ENCODE data around the gene APBB3.

Gene APBB3

GRCh38 chr5:140551872-140552271 is 12.5 kb downstream of the APBB3 start:
- DNase-seq (ENCODE audit: low spot score), result no peak

- no peak for DNase-seq (ENCODE audit: low spot score)
Observed at GRCh38 chr5:140550147-140551079, 14.0 kb downstream of the APBB3 start.

- DNase-seq (ENCODE audit: low spot score), result peak; percentile 49
Observed at GRCh38 chr5:140549237-140550144, 14.9 kb downstream of the APBB3 start.

GRCh38 chr5:140548791-140549190 is 15.6 kb downstream of the APBB3 start:
- DNase-seq (ENCODE audit: low spot score), result no peak

- DNase-seq (ENCODE audit: low spot score), result no peak
Observed at GRCh38 chr5:140548300-140548688, 16.1 kb downstream of the APBB3 start.

GRCh38 chr5:140547508-140548299 is 16.7 kb downstream of the APBB3 start, which contains the start of gene EIF4EBP3:
Gene EIF4EBP3 (plus strand): TSS chr5:140547662. CDS start chr5:140547738, 76 bp downstream.
- DNase-seq (ENCODE audit: low spot score), result peak; percentile 91

- DNase-seq (ENCODE audit: low spot score), result no peak
Observed at GRCh38 chr5:140546851-140547507, 17.4 kb downstream of the APBB3 start.

- no peak for DNase-seq (ENCODE audit: low spot score)
Observed at GRCh38 chr5:140545606-140546005, 18.8 kb downstream of the APBB3 start.

- DNase-seq (ENCODE audit: low spot score), result no peak
Observed at GRCh38 chr5:140544986-140545385, 19.4 kb downstream of the APBB3 start.

- DNase-seq (ENCODE audit: low spot score), result no peak
Observed at GRCh38 chr5:140542972-140543371, 21.4 kb downstream of the APBB3 start.

- DNase-seq (ENCODE audit: low spot score), result no peak
Observed at GRCh38 chr5:140540227-140540626, 24.2 kb downstream of the APBB3 start.

- DNase-seq (ENCODE audit: low spot score), result no peak
Observed at GRCh38 chr5:140524003-140524402, 40.4 kb downstream of the APBB3 start.

GRCh38 chr5:140513124-140513523 is 51.3 kb downstream of the APBB3 start:
- DNase-seq (ENCODE audit: low spot score), result no peak

- peak; percentile 26 for DNase-seq (ENCODE audit: low spot score)
Observed at GRCh38 chr5:140509898-140510297, 54.5 kb downstream of the APBB3 start.
